Activated CD4-positive, CD25-positive, alpha-beta regulatory T cell treated with anti-CD3 and anti-CD28 coated beads, Interleukin-2, amount 50 U/mL, for 72 hours (primary cell): ENCODE results near the gene PRPF31.

Experiments used
- DNase-seq: peaks from one replicate; pipeline ENCODE4 v3.0.0; 2021

The PRPF31 gene

DNA sequence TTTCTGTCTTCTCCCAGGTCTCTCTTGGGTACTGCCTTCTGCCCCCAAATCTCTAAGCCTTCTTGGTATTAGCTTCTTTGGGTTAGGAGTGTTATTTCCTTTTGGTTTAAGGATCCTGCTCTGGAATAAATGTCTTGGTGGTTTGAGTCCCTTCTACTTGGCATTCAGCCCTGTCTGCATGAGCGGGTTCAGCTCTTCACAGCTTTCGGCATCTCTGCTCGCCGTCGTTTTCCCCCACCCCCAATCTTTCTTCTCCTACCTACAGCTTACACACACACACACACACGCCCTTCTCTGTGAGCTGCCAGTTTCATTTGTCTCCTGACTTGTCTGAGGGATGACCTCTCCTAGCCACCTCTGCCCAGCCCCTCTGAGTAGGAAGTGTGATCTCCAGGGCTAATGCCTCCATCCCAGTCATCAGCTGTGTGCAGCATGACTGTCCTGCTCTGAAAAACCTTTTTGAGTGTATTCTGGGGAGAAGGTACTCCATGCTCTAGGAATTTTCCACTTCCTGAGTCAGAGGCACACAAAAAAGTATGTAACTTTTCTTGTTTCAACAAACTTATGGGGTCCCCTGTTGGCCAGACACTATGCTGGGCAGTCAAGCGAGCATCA, 26.7 kb downstream of the PRPF31 start:
- no peak for DNase-seq

DNA sequence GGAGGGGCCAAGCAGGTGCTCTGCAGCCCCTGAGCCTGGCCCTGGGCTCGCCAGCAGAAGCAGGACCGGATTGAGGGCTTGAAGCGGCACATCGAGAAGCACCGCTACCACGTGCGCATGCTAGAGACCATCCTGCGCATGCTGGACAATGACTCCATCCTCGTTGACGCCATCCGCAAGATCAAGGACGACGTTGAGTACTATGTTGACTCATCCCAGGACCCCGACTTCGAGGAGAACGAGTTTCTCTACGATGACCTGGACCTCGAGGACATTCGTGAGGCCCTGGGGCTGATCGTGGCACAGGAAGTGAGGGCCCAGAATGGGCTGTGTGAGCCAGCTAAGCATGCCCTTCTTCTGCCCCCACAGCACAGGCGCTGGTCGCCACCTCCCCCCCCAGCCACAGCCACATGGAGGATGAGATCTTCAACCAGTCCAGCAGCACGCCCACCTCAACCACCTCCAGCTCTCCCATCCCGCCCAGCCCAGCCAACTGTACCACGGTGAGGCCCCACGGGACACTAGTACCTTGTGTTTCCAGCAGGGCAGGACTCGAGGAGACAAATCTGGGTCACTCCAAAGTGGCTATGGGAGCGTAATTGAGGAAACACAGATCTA, 30.1 kb downstream of the PRPF31 start:
- no peak for DNase-seq

DNA sequence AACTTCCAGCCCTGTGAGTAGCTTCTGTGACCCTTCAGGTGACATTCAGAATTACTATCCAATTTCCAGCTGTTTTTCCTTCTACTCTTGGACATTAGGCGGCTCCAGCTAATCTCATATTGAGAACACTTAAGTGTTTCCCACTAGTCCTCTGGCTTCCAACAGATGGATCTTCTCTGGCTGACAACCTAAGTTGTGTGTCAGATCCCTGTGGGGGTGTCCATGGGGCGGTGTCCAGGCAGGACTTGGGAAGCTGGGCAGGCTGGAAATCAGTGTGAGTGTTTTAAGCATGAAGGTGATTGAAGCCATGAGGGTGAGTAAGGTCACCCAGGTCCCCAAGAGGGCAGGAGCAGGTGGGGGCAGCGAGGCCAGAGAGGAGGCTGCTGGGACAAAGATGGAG, 32.1 kb downstream of the PRPF31 start:
- DNase-seq, result no peak

DNA sequence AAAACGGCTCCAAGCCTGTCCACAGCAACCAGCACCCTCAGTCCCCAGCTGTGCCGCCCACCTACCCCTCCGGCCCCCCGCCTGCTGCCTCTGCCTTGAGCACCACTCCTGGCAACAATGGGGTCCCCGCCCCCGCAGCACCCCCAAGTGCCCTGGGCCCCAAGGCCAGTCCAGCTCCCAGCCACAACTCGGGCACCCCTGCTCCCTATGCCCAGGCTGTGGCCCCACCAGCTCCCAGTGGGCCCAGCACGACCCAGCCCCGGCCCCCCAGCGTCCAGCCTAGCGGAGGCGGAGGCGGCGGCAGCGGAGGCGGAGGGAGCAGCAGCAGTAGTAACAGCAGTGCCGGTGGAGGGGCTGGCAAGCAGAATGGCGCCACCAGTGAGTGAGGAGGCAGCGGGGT, 32.6 kb downstream of the PRPF31 start:
- no peak for DNase-seq

DNA sequence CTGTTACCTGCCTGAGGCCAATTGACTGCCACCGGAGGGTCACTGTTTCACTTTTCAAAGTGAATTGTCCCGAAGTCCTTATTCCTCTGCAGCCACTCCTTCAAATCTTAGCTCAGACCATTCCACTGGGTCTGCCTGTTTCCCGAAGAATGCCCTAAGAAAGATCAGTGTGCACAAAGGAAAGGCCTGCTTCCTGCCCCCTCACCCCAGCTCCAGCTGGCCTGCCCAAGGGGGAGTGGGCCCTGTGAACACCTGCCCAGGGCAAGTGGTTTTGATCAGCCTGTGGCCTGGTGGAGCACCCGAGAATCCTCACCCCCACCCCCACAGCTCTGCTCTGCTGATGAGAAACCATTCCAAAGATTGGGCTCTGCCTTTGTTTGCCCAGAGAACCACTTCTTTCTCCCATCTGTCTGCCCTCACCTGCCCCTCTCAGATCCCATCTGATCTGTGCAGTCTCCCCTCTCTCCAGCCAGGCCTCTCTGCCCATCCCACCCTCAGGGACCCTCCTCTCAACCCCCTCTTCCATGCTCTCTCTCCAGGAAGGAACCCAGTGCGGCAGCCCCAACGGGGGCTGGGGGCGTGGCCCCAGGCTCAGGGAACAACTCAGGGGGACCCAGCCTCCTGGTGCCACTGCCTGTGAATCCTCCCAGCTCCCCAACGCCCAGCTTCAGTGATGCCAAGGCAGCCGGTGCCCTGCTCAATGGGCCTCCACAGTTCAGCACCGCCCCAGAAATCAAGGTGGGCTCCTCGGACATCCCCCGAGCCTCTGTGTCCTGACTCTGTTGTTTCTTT, 33.7 kb downstream of the PRPF31 start:
- DNase-seq, result no peak

DNA sequence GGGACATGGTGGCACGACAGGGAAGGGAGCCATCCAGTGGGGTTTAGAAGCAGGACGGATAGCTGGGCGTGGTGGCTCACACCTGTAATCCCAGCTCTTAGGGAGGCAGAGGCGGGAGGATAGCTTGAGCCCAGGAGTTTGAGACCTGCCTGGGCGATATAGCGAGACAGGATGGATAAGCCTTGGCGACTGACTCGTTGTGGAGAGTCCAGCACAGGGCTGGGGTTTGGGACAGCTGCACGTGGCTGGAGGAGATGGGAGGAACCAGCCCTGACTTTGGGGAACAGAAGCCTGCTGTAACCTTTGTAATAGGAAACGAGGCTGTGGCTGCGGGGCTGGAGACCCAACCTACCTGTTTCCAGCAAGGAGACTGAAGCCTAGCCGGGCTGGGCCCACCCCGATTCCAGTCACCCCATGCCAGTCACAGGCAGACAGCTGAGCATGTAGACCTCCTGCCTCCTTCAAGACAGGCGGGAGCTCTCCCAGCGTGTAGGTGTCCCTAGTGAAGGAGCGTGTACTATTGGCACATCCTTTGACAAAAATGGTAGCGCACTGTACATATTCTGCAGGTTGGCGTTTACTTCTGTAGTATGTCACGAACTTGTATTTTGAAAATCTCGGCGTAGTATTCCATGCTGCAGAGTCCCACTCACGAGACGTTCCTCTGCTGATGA, 35.9 kb downstream of the PRPF31 start:
- no peak for DNase-seq

DNA sequence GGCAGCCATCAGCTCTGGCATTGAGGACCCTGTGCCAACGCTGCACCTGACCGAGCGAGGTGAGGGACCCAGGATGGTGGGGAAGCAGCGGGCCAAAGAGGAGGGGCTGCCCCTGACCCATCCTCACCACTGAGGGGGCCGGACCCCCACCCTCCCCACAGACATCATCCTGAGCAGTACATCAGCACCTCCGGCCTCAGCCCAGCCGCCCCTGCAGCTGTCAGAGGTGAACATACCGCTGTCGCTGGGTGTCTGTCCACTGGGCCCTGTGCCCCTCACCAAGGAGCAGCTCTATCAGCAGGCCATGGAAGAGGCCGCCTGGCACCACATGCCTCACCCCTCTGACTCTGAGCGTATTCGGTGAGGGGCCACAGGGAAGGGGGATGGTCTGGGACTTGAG, 36.7 kb downstream of the PRPF31 start:
- no peak for DNase-seq

DNA sequence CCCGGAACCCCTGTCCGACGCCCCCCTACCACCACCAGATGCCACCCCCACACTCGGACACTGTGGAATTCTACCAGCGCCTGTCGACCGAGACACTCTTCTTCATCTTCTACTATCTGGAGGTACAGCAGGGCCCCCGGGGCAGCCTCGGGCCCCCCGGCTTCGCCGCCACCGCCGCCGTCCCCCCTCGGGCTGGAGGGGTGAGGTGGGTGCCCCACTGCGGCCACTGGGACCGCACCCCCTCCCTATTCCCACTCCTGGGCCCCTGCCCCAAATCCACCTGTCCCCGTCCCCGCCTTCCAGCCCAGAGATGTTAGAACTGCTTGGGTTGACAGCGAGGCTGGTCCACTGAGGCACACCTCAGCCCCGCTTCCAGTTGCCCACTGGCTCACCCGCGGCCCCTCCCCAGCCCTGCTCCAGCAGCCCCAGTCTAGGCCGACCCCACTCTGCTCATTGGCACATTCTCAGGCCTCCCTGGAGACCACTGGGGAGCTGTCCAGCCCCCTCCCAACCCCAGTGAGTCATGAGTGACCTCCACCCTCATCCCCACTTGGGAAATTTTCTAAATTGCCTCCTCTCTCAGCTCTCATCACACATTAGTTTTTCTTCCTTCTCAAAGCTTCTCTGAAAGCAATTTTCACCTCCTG, 37.4 kb downstream of the PRPF31 start:
- DNase-seq, result no peak

DNA sequence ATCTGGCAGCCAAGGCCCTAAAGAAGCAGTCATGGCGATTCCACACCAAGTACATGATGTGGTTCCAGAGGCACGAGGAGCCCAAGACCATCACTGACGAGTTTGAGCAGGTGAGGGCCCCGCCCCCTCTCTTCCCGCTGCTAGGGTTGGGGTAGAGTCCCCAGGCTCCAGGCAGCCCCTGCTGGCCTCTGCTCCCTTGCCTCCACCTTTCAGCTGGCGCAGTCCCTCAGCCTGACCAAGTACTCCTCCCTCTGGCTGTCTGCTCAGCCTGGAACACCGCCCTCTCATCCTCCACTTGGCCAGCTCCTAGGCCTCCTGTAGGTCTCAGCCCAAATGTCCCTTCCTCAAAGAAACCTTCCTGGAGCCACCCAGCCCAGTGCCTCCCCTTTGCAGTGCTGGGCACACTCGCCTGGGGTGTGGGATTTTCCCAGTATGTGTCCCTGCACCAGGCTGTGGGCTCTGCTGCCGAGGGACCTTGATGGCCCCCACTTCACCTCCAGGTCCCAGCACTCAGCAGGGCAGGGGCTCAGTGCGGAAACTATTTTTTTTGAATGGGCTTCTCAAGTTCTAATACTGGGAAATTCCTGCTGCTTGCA, 38.3 kb downstream of the PRPF31 start:
- no peak for DNase-seq

DNA sequence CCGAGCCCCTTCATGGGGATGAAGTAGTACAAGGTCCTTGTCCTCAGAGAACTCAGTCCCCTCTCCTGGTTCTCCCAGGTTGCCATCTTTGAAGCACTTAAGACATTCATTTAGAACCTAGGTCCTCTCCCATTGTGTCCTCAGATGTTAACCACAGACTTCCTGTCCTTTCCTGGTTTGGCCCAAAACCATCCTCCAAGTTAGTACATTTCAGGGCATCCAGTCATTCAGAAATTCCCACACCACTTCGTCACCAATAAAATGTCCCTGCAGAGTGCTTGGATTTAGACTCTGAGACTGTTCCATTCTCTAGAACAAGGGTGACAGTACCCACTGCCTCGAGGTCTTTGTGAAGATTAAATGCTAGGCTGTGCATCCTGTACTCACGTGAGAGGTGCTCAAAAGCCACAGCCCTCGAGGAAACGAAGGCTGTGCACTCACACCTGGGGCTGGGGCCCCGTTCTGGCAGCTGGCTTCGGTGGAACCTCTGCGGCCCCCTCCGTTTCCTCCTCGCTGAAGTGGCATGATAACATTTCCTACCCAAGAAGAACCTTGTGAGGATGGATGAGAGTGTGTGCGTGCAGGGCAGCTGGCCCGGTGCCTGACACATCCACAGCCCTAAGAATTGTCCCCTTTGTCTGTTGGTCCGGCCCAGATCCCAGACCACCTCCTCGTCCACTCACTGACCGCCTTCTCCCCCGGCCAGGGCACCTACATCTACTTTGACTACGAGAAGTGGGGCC, 39.2 kb downstream of the PRPF31 start:
- no peak for DNase-seq

DNA sequence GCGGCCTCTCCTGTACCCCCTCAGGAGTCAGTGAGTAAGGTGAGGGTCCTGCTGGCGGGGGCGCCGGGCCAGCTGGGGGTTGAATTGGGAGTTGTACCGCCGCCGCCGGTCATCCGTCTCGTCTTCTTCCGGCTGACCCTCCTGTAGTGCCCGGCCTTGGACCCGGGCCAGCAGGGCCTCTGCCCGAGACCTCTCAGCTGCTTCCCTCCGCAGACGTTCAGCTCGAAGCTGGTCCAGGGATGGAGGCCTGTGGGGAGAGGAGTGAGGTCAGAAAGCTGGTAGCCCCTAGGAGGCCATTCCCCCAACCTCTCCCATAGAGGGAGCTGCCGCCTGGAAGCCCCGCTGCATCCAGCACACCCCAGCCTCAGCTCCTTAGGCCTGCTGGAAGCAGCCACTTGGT, 40.1 kb downstream of the PRPF31 start:
- no peak for DNase-seq

DNA sequence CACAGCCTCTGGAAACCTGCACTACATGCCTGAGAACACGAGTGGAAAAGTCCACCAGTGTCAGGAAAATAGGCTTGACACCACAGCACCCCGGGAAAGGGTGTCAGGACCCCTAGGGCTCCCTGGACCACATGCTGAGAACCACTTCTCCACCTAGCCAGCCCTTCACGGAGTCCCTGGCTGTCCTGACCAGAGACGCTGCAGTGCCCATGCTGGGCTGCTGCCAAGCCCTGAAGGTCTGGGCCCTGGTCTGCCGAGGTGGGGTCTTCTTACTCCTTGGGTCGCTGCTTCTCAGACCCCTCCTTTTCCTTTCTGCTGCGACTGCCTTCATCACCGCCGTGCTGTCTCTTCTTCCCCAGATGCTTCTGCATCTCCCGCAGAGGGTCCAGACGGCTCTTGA, 40.9 kb downstream of the PRPF31 start:
- no peak for DNase-seq

DNA sequence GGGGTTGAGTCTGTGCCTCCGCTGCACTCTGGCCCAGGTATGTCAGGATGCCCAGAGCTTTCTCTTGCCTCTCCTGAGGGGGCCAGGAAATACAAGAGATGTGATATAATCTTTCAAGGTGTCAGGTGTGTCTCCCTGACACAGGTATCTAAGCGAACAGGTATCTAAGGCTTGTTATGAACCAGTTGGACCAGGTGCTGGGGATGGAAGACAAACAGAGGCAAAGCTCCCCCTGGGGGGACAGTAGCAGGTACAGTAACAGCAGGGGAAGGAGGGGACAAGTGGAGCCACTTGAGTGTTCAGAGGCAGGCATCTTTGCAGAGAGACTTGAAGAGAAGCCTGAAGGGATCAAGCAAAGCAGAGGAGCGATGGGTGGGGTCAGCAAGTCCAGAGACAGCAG, 41.4 kb downstream of the PRPF31 start:
- DNase-seq, result no peak

DNA sequence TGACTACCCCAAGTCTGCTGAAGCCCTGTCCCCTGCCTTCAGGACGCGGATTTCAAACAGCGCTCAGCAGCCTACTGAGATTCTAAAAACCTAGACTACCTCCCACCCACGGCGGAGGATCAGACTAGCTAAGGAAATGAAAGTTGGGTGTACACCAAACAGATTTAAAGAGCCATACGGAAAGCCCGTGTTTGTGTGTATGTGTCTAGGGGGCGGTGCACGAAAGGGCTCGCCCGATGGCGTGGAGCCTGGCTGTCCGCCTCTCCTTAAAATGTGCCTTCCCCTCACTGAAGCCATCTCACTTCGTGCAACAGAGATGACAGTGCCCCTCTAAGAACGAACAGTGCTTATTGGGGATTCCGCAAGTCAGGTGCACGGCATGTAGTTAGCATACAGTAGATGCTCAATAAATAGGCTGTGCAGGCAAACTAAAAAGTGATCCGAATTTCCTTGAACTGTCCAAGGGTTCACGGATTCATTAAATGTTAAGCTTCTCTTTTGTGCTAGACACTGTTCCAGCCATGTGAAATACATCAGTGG, 43.3 kb downstream of the PRPF31 start:
- DNase-seq, result no peak

DNA sequence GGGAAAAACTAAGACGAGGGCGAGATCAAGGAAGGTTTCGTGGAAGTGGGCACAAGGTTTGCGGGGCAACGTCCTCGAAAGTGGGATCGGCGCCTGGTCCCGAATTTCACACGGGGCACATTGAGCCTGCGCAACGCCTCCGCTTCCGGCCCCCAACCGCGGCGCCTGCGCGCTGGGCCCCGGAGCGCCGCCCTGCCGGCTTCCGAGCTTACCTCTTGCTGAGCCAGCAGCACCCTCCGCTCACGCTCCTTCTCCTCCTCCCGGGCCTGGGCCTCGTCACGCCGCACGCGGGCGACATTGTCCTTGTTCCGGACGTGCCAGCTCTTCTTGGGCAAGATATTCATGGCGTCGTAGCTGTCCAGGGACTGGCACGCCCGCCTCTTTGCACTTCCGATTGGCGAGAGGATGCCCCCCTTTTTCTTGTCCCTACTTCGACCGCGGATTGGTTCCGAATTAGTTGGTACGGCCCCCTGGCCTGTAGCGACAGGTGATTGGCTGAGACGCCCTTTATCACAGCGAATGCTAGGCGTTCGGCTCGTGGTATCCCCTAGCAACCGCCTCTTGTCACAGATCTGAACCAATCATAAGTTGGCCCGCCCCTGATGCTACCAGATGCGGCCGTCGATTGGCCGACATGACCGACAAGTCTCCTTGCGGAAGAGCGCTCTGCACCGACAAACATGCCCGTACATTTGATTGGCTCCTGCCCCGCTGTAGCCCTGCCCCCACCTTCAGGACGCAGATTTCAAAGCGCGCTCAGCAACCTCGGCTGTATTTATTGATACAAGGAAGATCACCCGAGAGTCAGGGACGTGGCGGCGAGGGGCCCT, 44.0 kb downstream of the PRPF31 start, which contains the start of gene LENG1:
Gene LENG1, minus strand, starts transcription at position 370 of the 830 bp plus-strand sequence. Its CDS starts 26 bp downstream, at position 344.
- peak; percentile 94 for DNase-seq

DNA sequence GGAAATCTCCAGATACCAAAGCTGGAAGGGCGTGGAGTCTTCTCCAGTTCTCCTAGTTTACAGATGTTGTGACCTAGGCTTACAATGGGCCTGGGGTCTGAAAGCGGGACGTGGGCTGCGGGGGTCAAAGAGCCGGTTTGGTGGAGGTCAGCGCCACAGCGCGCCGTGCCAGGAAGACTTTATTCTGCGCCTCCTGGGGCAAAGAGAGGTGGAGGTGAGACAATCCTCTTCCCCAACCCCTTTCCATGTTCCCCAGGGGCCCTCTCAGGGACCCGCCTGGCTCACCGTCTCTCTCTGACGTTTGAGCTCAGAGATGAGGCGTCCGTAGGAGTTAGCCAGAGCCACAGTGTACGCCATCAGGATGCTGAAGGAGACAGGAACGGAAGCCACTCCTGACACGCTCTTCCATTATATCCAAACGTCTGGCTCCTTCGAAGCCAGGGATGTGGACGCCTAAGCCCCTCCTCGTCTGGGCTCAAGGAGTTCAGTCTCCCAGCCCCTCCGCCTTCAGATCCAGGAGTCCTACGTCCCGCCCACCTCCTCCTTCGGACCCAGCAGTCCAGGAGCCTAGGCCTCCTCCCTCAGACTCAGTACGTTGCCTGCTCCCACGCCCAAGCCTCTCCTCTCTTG, 44.7 kb downstream of the PRPF31 start:
- DNase-seq, result no peak

DNA sequence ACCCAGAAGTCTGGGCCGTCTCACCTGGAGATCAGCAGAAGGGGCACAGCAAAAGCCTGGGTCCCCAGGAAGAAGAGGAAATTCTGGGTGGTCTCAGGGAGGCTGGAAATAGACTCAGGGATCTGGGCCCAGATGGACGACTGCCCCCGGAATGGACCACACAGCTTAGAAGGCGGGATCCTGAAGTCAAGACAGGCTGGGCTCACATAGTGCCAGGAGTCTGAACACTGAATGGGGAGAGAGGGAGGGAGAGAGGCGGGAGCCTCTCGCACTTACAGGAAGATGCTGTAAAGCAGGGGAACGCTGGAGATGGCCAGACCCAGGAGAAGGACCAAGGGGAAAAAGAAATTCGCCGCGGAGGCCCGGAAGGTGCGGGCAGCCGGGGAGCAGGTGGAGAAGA, 45.3 kb downstream of the PRPF31 start:
- DNase-seq, result no peak

DNA sequence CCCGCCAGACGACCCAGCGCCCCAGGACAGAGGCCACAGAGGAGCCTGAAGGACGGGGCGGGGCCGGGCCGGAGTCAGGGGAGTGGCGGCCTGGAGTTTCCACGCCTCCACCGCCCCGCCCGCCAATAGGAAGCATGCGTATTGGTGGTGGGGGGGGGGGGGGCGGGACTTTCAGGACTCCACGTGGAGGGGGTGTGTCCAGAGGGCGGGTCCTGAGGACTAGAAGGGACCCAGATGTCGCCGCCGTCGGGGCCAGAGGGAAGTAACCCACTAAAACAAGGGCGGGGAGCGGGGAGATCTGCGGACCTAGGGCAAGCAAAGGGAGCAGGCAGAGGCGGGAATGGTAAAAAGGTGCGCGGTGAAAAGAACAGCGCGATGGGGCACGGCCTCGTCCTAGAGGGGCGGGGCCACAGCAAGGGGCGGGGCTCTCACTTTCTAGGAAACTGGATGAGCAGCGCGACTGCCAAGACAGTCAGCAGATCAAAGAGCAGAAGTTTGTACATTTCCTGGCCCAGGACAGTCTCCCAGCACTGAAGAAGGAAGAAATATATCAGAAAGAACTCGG, 46.8 kb downstream of the PRPF31 start:
- peak; percentile 80 for DNase-seq

DNA sequence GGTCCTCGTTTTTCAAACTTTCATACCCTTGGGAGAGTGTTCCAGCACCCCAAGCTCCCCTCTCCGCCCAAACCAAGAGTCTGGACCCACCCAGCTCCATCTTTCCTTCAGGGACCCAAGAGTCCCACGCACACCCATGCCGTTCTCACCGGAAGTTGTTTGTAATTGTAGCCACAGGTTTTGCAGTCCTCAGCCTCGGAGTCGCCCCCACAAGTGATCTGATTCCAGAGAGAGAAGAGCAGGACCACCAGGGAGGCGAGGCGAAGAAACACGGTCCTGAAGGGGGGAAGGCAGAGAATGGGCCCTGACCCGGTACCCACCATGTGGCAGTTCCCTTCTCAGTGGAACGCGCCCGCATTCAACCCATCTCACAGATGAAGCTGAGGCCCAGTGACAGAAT, 47.3 kb downstream of the PRPF31 start:
- DNase-seq, result no peak
